ENCODE measurements around the gene C6orf120. TPM values are rescaled to one million over a fixed set of nuclear protein-coding genes. Genes with fewer than 3 reads are reported as not detected.

C6orf120 gene
- total and polyA plus RNA-seq, 2 donors (not counting 1 experiment from before 2014, with no cell fraction given) = 9.7 to 27.1 TPM

DNA sequence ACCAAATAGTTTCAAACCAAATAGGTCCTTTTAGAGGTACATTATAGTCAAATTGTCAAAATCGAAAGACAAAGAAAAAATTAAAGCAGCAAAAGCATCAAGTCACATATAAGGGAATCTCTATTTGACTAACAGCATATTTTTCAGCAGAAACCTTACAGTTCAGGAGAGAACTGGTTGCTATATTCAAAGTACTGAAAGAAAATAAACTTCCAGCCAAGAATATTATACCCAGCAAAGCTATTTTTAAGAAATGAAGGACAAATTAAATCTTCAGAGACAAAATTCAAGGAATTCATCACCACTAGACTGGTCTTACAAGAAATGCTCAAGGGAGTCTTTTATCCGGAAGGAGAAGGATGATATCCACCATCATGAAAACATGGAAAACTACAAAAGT lies 16.1 kb upstream of the C6orf120 start:
- intact Hi-C loops (cut with micrococcal nuclease) = no loop called here
- peaks cover 9% of the 10 kb centered on the region for H4K20me1 ChIP-seq (ENCODE audit: control insufficient read depth, insufficient read depth, low read length, poor library complexity, severe bottlenecking)
- Mint-ChIP-seq H3K4me1 (peaks cover 6% of the 10 kb centered on the region), H3K9me3 (ENCODE audit: insufficient read depth) (peaks cover 4% of the 10 kb centered on the region), H3K4me3 (no peak overlapping the region), H3K27ac (no peak overlapping the region), H3K27me3 (no peaks in the 10 kb centered on the region)
- H3K4me1 ChIP-seq (ENCODE audit: control insufficient read depth in 2 of 2, insufficient read depth in 2 of 2, low read length in 2 of 2) = no peaks in the 10 kb centered on the region
- TF ChIP-seq EZH2 (IDR thresholded peaks at IDR 0.05; ENCODE audit: borderline replicate concordance, insufficient read depth, low read depth, low read length, poor library complexity, severe bottlenecking) (no peak), CTCF (IDR thresholded peaks at IDR 0.05) (no peak)
- DNase-seq (no peak), ATAC-seq (ENCODE audit: low read depth) (no peak)
- H3K79me2 ChIP-seq (ENCODE audit: control insufficient read depth, insufficient read depth, low read length) = peaks cover 38% of the 10 kb centered on the region
- peaks cover 8 to 27% (median 10%) of the 10 kb centered on the region in 3 donors for H3K9me3 ChIP-seq (ENCODE audit: control extremely low read depth in 1 of 3, control insufficient read depth in 2 of 3, insufficient read depth in 1 of 3, low read length in 2 of 3)
- ChIA-PET CTCF (no interaction called here), POLR2A (no interaction called here)
- H3K27me3 ChIP-seq (replicated peaks in 1 of 4; ENCODE audit: control extremely low read depth in 1 of 4, control insufficient read depth in 3 of 4, insufficient read depth in 4 of 4, low read length in 3 of 4) = no peaks in the 10 kb centered on the region
- no peak overlapping the region for H3K9ac ChIP-seq (ENCODE audit: low read length)
- peaks cover 7 to 17% of the 10 kb centered on the region in 2 experiments for H3K36me3 ChIP-seq (replicated peaks in 1 of 2; ENCODE audit: control extremely low read depth in 1 of 2, control insufficient read depth in 1 of 2, extremely low read depth in 1 of 2, insufficient read depth in 2 of 2, low read length in 1 of 2)
- H3K4me2 ChIP-seq (replicated peaks; ENCODE audit: low read depth, low read length, poor library complexity, severe bottlenecking) = no peak overlapping the region
- no peak overlapping the region for H3K27ac ChIP-seq (ENCODE audit: low read length in 2 of 2)
- no peak overlapping the region for H2AFZ ChIP-seq (ENCODE audit: insufficient read depth, low read depth, low read length, poor library complexity, severe bottlenecking)
- H3K4me3 ChIP-seq (ENCODE audit: control extremely low read depth in 1 of 5, extremely low read depth in 1 of 5, insufficient read depth in 1 of 5, low read depth in 2 of 5, low read length in 4 of 5) = no peak overlapping the region
- no CpG with 5 or more reads among the region's 2 CpGs for WGBS (ENCODE audit: insufficient coverage)

- POLR2A ChIA-PET = no interaction called here
- H3K27ac Mint-ChIP-seq = no peak overlapping the region
- H3K9me3 Mint-ChIP-seq (ENCODE audit: insufficient read depth) = peaks cover 7% of the 10 kb centered on the region
- H3K27me3 ChIP-seq (replicated peaks in 1 of 4; ENCODE audit: control extremely low read depth in 1 of 4, control insufficient read depth in 3 of 4, insufficient read depth in 4 of 4, low read length in 3 of 4) = no peaks in the 10 kb centered on the region
- H3K36me3 ChIP-seq (replicated peaks in 1 of 2; ENCODE audit: control extremely low read depth in 1 of 2, control insufficient read depth in 1 of 2, extremely low read depth in 1 of 2, insufficient read depth in 2 of 2, low read length in 1 of 2) = peaks cover 7 to 18% of the 10 kb centered on the region in 2 experiments
- ATAC-seq (ENCODE audit: low read depth) (no peak), DNase-seq (no peak)
- no peaks in the 10 kb centered on the region for H3K4me1 ChIP-seq (ENCODE audit: control insufficient read depth in 2 of 2, insufficient read depth in 2 of 2, low read length in 2 of 2)
- TF ChIP-seq CTCF (IDR thresholded peaks at IDR 0.05) = no peak
- no peak for TF ChIP-seq EZH2 (IDR thresholded peaks at IDR 0.05; ENCODE audit: borderline replicate concordance, insufficient read depth, low read depth, low read length, poor library complexity, severe bottlenecking)
- no peak overlapping the region for H3K4me2 ChIP-seq (replicated peaks; ENCODE audit: low read depth, low read length, poor library complexity, severe bottlenecking)
- intact Hi-C loops (cut with micrococcal nuclease) = no loop called here
- no peak overlapping the region for H3K27ac ChIP-seq (ENCODE audit: low read length in 2 of 2)
- H3K27me3 Mint-ChIP-seq = no peaks in the 10 kb centered on the region
- H3K4me3 Mint-ChIP-seq = no peak overlapping the region
- no peak overlapping the region for H3K4me3 ChIP-seq (ENCODE audit: control extremely low read depth in 1 of 5, extremely low read depth in 1 of 5, insufficient read depth in 1 of 5, low read depth in 2 of 5, low read length in 4 of 5)
- H3K79me2 ChIP-seq (ENCODE audit: control insufficient read depth, insufficient read depth, low read length) = peaks cover 21% of the 10 kb centered on the region
- H2AFZ ChIP-seq (ENCODE audit: insufficient read depth, low read depth, low read length, poor library complexity, severe bottlenecking) = no peak overlapping the region
- 91% methylated on average over 4 of the region's 6 CpGs for WGBS (ENCODE audit: insufficient coverage)
- peaks cover 5% of the 10 kb centered on the region for H4K20me1 ChIP-seq (ENCODE audit: control insufficient read depth, insufficient read depth, low read length, poor library complexity, severe bottlenecking)
- no peak overlapping the region for H3K9ac ChIP-seq (ENCODE audit: low read length)
- H3K9me3 ChIP-seq (ENCODE audit: control extremely low read depth in 1 of 3, control insufficient read depth in 2 of 3, insufficient read depth in 1 of 3, low read length in 2 of 3) = peaks cover 10 to 24% (median 19%) of the 10 kb centered on the region in 3 donors
- CTCF ChIA-PET = no interaction called here
- peaks cover 4% of the 10 kb centered on the region for H3K4me1 Mint-ChIP-seq
Measured at GRCh38 chr6:169689287-169689686, 12.6 kb upstream of the C6orf120 start.

All from B cell (primary cell).